ENCODE data around the gene VWA5B1. TPM values are rescaled to one million over a fixed set of nuclear protein-coding genes. Genes with fewer than 3 reads are reported as not detected.

Gene VWA5B1
- total RNA-seq, 1 experiment from 2014 or later: not detected

DNA sequence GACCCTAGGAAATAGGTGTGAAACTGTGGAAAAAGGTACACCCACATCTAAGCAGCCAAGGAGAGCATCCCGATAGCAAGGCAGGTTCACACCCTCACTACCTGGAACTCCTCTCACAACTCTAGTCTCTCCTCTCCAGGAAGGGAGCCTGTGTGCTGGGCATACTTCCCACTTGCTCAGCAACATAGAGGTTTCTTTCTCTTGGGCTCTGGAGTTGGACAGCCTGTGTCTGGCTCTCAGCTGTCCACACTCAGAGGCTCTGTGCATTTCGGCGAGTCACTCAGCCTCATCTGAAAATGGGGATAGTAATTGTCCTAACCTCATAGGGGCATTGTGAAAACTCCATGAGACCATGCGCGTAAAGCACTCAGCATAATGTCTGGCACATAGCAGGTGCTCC is 29.6 kb upstream of the VWA5B1 start:
- no TSS peak for BruUV-seq (replicated peaks)
- H3K9me2 ChIP-seq (replicated peaks; ENCODE audit: low read length): no peaks in the 10 kb centered on the region

GRCh38 chr1:20262810-20263534 is 27.7 kb upstream of the VWA5B1 start:
- Histone ChIP-seq H3K27me3 (ENCODE audit: low read length) (no peaks in the 10 kb centered on the region), H3K9me3 (ENCODE audit: low read length) (no peaks in the 10 kb centered on the region), H3F3A (ENCODE audit: low read length, unreplicated experiment) (no peaks in the 10 kb centered on the region), H3K4me1 (ENCODE audit: insufficient read depth, low read length) (peaks cover 30% of the 10 kb centered on the region), H3K9me2 (replicated peaks; ENCODE audit: low read length) (no peaks in the 10 kb centered on the region), H3K79me2 (ENCODE audit: low read length) (peaks cover 4% of the 10 kb centered on the region; the same call in 1 of the 2 replicates), H3K9ac (ENCODE audit: low read length) (no peak overlapping the region), H4K20me1 (ENCODE audit: low read length) (no peaks in the 10 kb centered on the region), H3K4me3 (ENCODE audit: low read length) (no peak overlapping the region), H3K36me3 (ENCODE audit: low read depth, low read length) (no peaks in the 10 kb centered on the region), H3K4me2 (ENCODE audit: low read length) (no peak overlapping the region), H3K27ac (ENCODE audit: low read length) (no peak overlapping the region), H2AFZ (ENCODE audit: low read length) (no peak overlapping the region)
- intact Hi-C loops (cut with micrococcal nuclease): no loop called here
- ATAC-seq (no peak), DNase-seq (no peak)
- BruUV-seq (replicated peaks): no TSS peak
- CTCF ChIA-PET: no interaction called here
- POLR2A ChIA-PET (ENCODE audit: unreplicated experiment): no interaction called here
- TF ChIP-seq EZH2 (IDR thresholded peaks at IDR 0.05; ENCODE audit: low read length, unreplicated experiment): no peak
- TF ChIP-seq, protein P1, sequence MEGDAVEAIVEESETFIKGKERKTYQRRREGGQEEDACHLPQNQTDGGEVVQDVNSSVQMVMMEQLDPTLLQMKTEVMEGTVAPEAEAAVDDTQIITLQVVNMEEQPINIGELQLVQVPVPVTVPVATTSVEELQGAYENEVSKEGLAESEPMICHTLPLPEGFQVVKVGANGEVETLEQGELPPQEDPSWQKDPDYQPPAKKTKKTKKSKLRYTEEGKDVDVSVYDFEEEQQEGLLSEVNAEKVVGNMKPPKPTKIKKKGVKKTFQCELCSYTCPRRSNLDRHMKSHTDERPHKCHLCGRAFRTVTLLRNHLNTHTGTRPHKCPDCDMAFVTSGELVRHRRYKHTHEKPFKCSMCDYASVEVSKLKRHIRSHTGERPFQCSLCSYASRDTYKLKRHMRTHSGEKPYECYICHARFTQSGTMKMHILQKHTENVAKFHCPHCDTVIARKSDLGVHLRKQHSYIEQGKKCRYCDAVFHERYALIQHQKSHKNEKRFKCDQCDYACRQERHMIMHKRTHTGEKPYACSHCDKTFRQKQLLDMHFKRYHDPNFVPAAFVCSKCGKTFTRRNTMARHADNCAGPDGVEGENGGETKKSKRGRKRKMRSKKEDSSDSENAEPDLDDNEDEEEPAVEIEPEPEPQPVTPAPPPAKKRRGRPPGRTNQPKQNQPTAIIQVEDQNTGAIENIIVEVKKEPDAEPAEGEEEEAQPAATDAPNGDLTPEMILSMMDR (conservative IDR thresholded peaks at IDR 0.05; ENCODE audit: low read depth, low read length): no peak
- no peak for TF ChIP-seq EZH2phosphoT487 (IDR thresholded peaks at IDR 0.05; ENCODE audit: borderline replicate concordance, low read length)

More for the DNA sequence above, 29.6 kb upstream of the VWA5B1 start:
- H2AFZ ChIP-seq (ENCODE audit: low read length): no peak overlapping the region
- H3K79me2 ChIP-seq (ENCODE audit: low read length): no peaks in the 10 kb centered on the region
- ChIA-PET POLR2A (ENCODE audit: unreplicated experiment) (no interaction called here), CTCF (no interaction called here)
- H3K27ac ChIP-seq (ENCODE audit: low read length): no peak overlapping the region
- TF ChIP-seq EZH2 (IDR thresholded peaks at IDR 0.05; ENCODE audit: low read length, unreplicated experiment): no peak
- TF ChIP-seq, protein P1 (conservative IDR thresholded peaks at IDR 0.05; ENCODE audit: low read depth, low read length): no peak
- no peak for TF ChIP-seq EZH2phosphoT487 (IDR thresholded peaks at IDR 0.05; ENCODE audit: borderline replicate concordance, low read length)
- H3K9ac ChIP-seq (ENCODE audit: low read length): no peak overlapping the region
- intact Hi-C loops (cut with micrococcal nuclease): no loop called here
- peaks cover 14% of the 10 kb centered on the region for H3K4me1 ChIP-seq (ENCODE audit: insufficient read depth, low read length)
- ATAC-seq: no peak
- no peaks in the 10 kb centered on the region for H3K27me3 ChIP-seq (ENCODE audit: low read length)
- no peak overlapping the region for H3K4me2 ChIP-seq (ENCODE audit: low read length)
- H3F3A ChIP-seq (ENCODE audit: low read length, unreplicated experiment): no peaks in the 10 kb centered on the region
- no peak for DNase-seq
- no peaks in the 10 kb centered on the region for H3K9me3 ChIP-seq (ENCODE audit: low read length)
- no peak overlapping the region for H3K4me3 ChIP-seq (ENCODE audit: low read length)
- no peaks in the 10 kb centered on the region for H3K36me3 ChIP-seq (ENCODE audit: low read depth, low read length)
- no peaks in the 10 kb centered on the region for H4K20me1 ChIP-seq (ENCODE audit: low read length)

DNA sequence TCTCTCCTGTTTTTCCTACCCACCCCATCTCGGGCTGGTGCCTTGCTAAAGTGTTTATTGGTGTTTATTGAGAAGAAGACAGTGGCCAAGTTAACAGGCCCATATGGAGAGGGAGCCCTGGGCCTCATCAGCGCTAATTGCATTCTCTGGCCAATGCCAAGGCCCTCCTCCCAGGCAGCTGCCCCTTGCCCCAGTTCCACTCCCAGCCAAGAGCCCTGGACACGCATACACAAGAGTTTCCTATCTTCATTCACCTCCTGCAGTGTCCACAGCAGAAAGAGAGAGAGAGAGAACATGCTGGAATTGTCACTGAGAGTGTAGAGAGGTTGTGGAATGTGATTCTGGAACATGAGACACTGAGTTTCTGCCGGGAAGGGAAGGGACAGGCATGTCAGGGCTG is 25.4 kb upstream of the VWA5B1 start:
- TF ChIP-seq, protein P1 (conservative IDR thresholded peaks at IDR 0.05; ENCODE audit: low read depth, low read length): no peak
- TF ChIP-seq EZH2phosphoT487 (IDR thresholded peaks at IDR 0.05; ENCODE audit: borderline replicate concordance, low read length): no peak
- TF ChIP-seq EZH2 (IDR thresholded peaks at IDR 0.05; ENCODE audit: low read length, unreplicated experiment): no peak
- H3K79me2 ChIP-seq (ENCODE audit: low read length): peaks cover 4% of the 10 kb centered on the region; the same call in 1 of the 2 replicates
- DNase-seq (no peak), ATAC-seq (peak; percentile 29)
- no peaks in the 10 kb centered on the region for H3K27me3 ChIP-seq (ENCODE audit: low read length)
- no peak overlapping the region; the same call in 1 of the 2 replicates for H3K4me3 ChIP-seq (ENCODE audit: low read length)
- H3K4me2 ChIP-seq (ENCODE audit: low read length): peak overlapping the region; percentile 73
- H3K27ac ChIP-seq (ENCODE audit: low read length): peak overlapping the region; percentile 26; the same call in 1 of the 2 replicates
- H3K4me1 ChIP-seq (ENCODE audit: insufficient read depth, low read length): peaks cover 36% of the 10 kb centered on the region
- intact Hi-C loops (cut with micrococcal nuclease): no loop called here
- H3K9ac ChIP-seq (ENCODE audit: low read length): no peak overlapping the region
- ChIA-PET CTCF (no interaction called here), POLR2A (ENCODE audit: unreplicated experiment) (no interaction called here)
- no TSS peak for BruUV-seq (replicated peaks)
- H3K9me2 ChIP-seq (replicated peaks; ENCODE audit: low read length): no peaks in the 10 kb centered on the region
- H2AFZ ChIP-seq (ENCODE audit: low read length): no peak overlapping the region
- H3K9me3 ChIP-seq (ENCODE audit: low read length): no peaks in the 10 kb centered on the region
- no peaks in the 10 kb centered on the region for H4K20me1 ChIP-seq (ENCODE audit: low read length)
- H3F3A ChIP-seq (ENCODE audit: low read length, unreplicated experiment): no peaks in the 10 kb centered on the region
- H3K36me3 ChIP-seq (ENCODE audit: low read depth, low read length): no peaks in the 10 kb centered on the region

Data from PC-3 (cell line).